PC-3 (cell line): ENCODE results near the gene GALNT14.

Experiments
- CTCF ChIP-seq: fragments of 300-600 bp; sonication (generic); conservative IDR thresholded peaks from 2 replicates; pipeline ENCODE4 v1.5.1; 2017; ENCODE audit warnings: antibody characterized with exemption, low read depth, mild to moderate bottlenecking, low read length
- EZH2 ChIP-seq: fragments of 300-600 bp; sonication (generic); IDR thresholded peaks from one replicate; pipeline ENCODE4 v1.6.1; 2017; ENCODE audit warnings: antibody characterized with exemption, mild to moderate bottlenecking, low read length; ENCODE audit not compliant: unreplicated experiment

- TF ChIP-seq CTCF (no peak), EZH2 (no peak)
These were observed 260.4 kb downstream of the GALNT14 start for GRCh38 chr2:30877833-30878232.
